KMS-11 (cell line): ENCODE results near the gene REM2.
A peak's percentile ranks its signal among the peaks of the same experiment; 100 is the strongest.

Source experiments
- H2AFZ ChIP-seq: fragments of 200-600 bp; sonication (generic); 2 replicates; pipeline ENCODE4 v1.6.1; 2016; ENCODE audit warnings: antibody characterized with exemption, mixed run types, low read depth
- H3K27ac ChIP-seq: fragments of 200-600 bp; sonication (generic); 2 replicates; pipeline ENCODE4 v1.6.1; 2016; ENCODE audit warnings: mild to moderate bottlenecking, mixed run types
- H3K27me3 ChIP-seq: fragments of 200-600 bp; sonication (generic); 2 replicates; pipeline ENCODE4 v1.6.1; 2017; ENCODE audit warnings: mild to moderate bottlenecking, low read depth, mixed run types, moderate library complexity; ENCODE audit not compliant: insufficient read depth
- H3K36me3 ChIP-seq: fragments of 200-600 bp; sonication (generic); 2 replicates; pipeline ENCODE4 v1.6.1; 2017; ENCODE audit warnings: mild to moderate bottlenecking, mixed run types; ENCODE audit not compliant: insufficient read depth
- H3K4me1 ChIP-seq: fragments of 200-600 bp; sonication (generic); 2 replicates; pipeline ENCODE4 v1.6.1; 2016; ENCODE audit warnings: mild to moderate bottlenecking, low read depth, mixed run types; ENCODE audit not compliant: poor library complexity, severe bottlenecking
- H3K4me2 ChIP-seq: fragments of 200-600 bp; sonication (generic); 2 replicates; pipeline ENCODE4 v1.7.0; 2016; ENCODE audit warnings: mild to moderate bottlenecking, mixed run types
- H3K4me3 ChIP-seq: fragments of 200-600 bp; sonication (generic); IDR thresholded peaks from 2 replicates; pipeline ENCODE4 v1.6.1; 2017; ENCODE audit warnings: low read depth, low read length, mixed read lengths; ENCODE audit not compliant: insufficient read depth
- H3K79me2 ChIP-seq: fragments of 200-600 bp; sonication (generic); 2 replicates; pipeline ENCODE4 v1.6.1; 2016; ENCODE audit warnings: low read depth, mixed run types; ENCODE audit not compliant: insufficient read depth
- H3K9ac ChIP-seq: fragments of 200-600 bp; sonication (generic); 2 replicates; pipeline ENCODE4 v1.6.1; 2016; ENCODE audit warnings: mild to moderate bottlenecking, mixed run types
- H4K20me1 ChIP-seq: fragments of 200-600 bp; sonication (generic); 2 replicates; pipeline ENCODE4 v1.6.1; 2016; ENCODE audit warnings: mild to moderate bottlenecking, mixed run types; ENCODE audit not compliant: insufficient read depth
- CTCF ChIP-seq: fragments of 200-600 bp; sonication (generic); conservative IDR thresholded peaks from 2 replicates; pipeline ENCODE4 v1.6.1; 2017; ENCODE audit warnings: low read depth, mild to moderate bottlenecking, antibody characterized with exemption, low read length, moderate library complexity, mixed read lengths

The REM2 gene

DNA sequence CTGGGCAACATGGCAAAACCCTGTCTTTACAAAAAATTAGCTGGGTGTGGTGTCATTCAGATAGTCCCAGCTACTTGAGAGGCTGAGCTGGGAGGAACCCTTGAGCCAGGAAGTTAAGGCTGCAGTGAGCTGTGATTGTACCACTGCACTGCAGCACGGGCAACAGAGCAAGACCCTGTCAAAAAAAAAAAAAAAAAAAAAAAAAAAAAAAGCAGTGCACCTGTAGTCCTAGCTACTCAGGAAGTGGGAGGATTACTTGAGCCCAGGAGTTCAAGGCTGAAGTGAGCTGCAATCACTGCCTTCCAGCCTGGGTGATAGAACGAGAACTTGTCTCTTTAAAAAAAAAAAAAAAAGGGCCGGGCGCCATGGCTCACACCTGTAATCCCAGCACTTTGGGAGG lies 5.6 kb downstream of the REM2 start:
- TF ChIP-seq CTCF = no peak
- H3K79me2 ChIP-seq = no peaks in the 10 kb centered on the region
- no peak overlapping the region for H3K4me3 ChIP-seq
- H3K9ac ChIP-seq = peak overlapping the region; percentile 70; the same call in 1 of the 2 replicates
- H2AFZ ChIP-seq = no peak overlapping the region
- H3K4me2 ChIP-seq = peak overlapping the region; percentile 85
- no peaks in the 10 kb centered on the region for H3K27me3 ChIP-seq
- no peaks in the 10 kb centered on the region for H4K20me1 ChIP-seq
- H3K27ac ChIP-seq = peak overlapping the region; percentile 86
- peaks cover 48% of the 10 kb centered on the region for H3K4me1 ChIP-seq
- no peaks in the 10 kb centered on the region for H3K36me3 ChIP-seq

DNA sequence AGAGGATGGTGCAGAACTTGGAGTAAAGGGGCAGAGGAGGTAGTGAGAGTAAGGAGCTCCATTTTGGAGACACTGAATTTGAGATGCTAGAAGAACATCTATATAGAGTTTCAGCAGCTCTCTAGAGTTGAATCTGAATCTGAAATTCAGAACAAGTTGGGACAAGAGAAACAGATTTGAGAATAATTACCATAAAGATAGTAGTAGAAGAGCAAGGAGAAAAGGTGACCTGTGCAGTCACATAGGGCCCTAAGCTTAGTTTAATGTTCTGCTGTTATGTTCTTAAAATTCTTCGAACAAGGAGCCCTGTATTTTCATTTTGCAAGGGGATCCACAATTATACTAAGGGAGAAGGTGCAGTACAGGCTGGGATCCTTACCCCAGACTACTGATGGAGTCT lies 7.4 kb downstream of the REM2 start:
- Histone ChIP-seq H3K36me3 (no peaks in the 10 kb centered on the region), H4K20me1 (no peaks in the 10 kb centered on the region), H2AFZ (no peak overlapping the region), H3K27ac (no peak overlapping the region), H3K79me2 (no peaks in the 10 kb centered on the region), H3K4me3 (no peak overlapping the region), H3K9ac (no peak overlapping the region), H3K4me2 (0 out of 2 replicates have a peak overlapping the region, but pooled peaks have one; percentile 9), H3K27me3 (no peaks in the 10 kb centered on the region), H3K4me1 (peaks cover 30% of the 10 kb centered on the region)
- TF ChIP-seq CTCF = no peak

DNA sequence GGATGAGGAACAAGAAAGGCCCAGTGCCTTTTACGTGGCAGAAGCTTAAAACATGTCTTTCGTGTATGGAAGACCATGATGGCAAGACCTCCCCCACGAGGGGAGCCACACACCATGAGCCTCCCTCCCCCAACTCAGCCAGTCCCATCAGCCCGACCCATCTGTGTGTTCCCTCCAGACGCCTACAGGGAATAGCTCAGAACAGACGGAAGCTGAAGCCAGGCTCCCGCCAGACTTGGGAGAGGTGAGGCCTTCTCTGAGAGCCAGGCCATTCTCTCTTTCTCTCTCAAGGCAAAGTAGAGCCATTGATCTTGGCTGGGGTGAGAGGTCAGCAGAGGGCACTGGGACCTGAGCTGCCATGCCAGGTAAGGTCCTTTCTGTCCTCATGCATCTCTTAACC lies 9.5 kb downstream of the REM2 start:
- Histone ChIP-seq H3K9ac (no peak overlapping the region), H3K79me2 (no peaks in the 10 kb centered on the region), H3K4me1 (peaks cover 21% of the 10 kb centered on the region), H3K27ac (no peak overlapping the region), H3K4me3 (no peak overlapping the region), H3K36me3 (no peaks in the 10 kb centered on the region), H4K20me1 (no peaks in the 10 kb centered on the region), H3K27me3 (no peaks in the 10 kb centered on the region), H2AFZ (no peak overlapping the region), H3K4me2 (no peak overlapping the region)
- TF ChIP-seq CTCF = no peak

DNA sequence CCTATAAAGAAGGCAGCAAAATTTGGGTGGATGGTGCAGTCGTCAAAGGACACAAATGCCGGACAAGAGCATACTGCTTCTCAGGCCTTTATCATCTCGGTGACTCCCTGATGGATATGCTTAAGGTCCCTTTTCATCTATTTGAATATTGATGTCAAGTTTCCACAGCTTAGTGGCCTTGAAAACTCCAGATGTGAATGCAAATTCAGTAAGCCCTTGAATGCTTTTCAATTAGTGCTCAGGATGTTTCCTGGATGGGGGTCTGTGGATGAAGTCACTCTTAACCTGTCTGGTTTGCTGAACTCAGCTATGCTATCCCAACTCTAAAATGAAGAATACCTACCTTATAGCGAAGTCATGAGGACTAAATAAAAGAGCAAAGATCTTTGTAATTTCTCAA lies 10.7 kb downstream of the REM2 start:
- Histone ChIP-seq H3K4me3 (no peak overlapping the region), H3K9ac (no peak overlapping the region), H3K27me3 (no peaks in the 10 kb centered on the region), H4K20me1 (no peaks in the 10 kb centered on the region), H3K79me2 (no peaks in the 10 kb centered on the region), H2AFZ (no peak overlapping the region), H3K36me3 (no peaks in the 10 kb centered on the region), H3K27ac (no peak overlapping the region), H3K4me2 (no peak overlapping the region), H3K4me1 (peaks cover 15% of the 10 kb centered on the region)
- TF ChIP-seq CTCF = no peak
